ENCODE results near the gene NCLN.

The NCLN gene

DNA sequence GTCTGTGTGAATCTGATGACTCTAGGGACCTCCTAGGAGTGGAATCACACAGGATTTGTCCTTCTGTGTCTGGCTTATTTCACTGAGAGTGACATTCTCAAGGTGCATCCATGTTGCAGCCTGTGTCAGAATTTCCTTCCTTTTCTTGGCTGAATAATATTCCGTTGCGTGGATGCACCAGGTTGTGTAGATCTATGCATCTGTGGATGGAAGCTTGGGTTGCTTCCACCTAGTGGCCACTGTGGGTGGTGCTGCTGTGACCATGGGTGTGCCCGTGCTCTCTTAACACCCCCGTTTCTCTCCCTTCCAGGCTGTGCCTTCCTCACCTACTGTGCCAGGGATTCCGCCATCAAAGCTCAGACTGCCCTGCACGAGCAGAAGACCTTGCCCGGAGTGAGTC is 64.9 kb downstream of the NCLN start:
- no peak overlapping the region for H3K4me3 ChIP-seq (ENCODE audit: low read depth, low read length)
- TF ChIP-seq, protein P1, sequence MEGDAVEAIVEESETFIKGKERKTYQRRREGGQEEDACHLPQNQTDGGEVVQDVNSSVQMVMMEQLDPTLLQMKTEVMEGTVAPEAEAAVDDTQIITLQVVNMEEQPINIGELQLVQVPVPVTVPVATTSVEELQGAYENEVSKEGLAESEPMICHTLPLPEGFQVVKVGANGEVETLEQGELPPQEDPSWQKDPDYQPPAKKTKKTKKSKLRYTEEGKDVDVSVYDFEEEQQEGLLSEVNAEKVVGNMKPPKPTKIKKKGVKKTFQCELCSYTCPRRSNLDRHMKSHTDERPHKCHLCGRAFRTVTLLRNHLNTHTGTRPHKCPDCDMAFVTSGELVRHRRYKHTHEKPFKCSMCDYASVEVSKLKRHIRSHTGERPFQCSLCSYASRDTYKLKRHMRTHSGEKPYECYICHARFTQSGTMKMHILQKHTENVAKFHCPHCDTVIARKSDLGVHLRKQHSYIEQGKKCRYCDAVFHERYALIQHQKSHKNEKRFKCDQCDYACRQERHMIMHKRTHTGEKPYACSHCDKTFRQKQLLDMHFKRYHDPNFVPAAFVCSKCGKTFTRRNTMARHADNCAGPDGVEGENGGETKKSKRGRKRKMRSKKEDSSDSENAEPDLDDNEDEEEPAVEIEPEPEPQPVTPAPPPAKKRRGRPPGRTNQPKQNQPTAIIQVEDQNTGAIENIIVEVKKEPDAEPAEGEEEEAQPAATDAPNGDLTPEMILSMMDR (IDR thresholded peaks at IDR 0.05; ENCODE audit: borderline replicate concordance, insufficient read depth, low read depth, low read length) = peak; percentile 80

DNA sequence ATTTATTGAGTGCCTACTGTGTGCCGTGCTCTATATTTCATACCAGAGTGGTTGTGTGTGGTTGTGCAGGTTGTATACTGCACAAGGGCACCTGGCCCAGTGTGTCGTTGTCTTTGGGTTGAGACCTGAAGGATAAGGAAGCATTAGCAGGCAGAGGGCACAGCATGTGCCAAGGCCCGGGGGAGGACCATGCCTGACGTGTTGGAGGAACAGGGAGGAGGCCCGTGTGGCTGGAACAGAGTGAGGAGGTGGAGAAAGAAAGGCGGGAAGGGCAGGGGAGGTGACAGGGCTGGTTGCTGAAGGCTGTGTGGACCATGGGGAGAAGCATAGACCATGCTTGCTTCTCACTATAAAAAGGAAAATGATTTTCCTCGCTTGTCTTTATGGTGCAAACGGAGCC is 65.5 kb downstream of the NCLN start:
- no peak overlapping the region for H3K4me3 ChIP-seq (ENCODE audit: low read depth, low read length)
- TF ChIP-seq, protein P1 (IDR thresholded peaks at IDR 0.05; ENCODE audit: borderline replicate concordance, insufficient read depth, low read depth, low read length) = no peak

DNA sequence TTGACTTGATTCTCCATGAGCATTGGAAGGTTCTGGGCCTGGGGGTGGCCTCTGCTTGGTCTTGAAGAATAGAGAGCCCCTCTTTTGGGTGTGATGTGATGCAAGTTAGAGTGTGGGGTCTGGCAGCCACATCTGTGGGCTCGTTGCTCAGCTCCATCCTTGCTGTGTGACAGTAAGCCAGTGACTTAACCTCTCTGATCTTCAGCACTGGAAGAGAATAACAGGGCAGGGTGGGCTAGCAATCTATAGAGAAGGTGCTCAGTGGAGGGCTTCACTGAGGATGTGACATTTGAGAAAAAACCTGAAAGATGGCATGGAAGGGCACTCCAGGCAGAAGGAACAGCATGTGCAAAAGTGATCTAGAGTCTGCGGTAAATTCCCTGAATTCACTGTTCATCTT is 66.9 kb downstream of the NCLN start:
- no peak overlapping the region for H3K4me3 ChIP-seq (ENCODE audit: low read depth, low read length)
- TF ChIP-seq, protein P1 (IDR thresholded peaks at IDR 0.05; ENCODE audit: borderline replicate concordance, insufficient read depth, low read depth, low read length) = no peak

DNA sequence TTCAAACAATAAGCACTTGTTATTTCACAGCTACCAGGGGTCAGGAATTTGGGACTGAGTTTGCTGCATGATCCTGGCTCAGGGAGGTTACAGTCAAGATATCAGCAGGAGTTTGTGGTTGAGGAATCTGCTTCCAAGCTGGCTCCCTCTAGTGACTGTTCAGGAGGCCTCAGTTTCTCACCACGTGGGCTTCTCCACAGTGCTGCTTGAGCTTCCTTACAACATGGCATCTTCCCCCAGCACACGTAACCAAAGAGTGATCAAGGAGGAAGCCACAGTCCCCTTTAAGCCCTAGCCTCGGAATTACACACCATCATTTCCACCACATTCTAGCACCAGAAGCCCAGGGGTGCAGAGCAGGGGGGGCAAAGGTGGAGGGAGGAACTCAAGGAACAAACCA is 67.5 kb downstream of the NCLN start:
- TF ChIP-seq, protein P1 (IDR thresholded peaks at IDR 0.05; ENCODE audit: borderline replicate concordance, insufficient read depth, low read depth, low read length) = no peak

DNA sequence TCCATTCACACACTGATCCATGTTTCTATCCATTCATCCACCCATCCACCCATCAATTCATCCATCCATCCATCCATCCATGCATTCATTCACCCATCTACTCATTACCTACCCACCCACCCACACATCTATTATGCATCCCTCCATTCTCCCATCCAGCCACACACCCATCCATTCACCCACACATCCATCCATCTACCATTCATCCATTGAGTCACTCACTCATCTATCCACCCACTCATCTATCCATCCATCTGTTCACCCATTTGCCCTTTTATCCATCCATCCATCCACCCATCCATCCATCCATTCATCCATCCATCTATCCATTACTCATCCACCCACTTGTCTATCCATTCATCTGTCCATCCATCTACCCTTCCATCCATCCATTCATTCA is 68.8 kb downstream of the NCLN start:
- no peak overlapping the region for H3K4me3 ChIP-seq (ENCODE audit: low read depth, low read length)
- TF ChIP-seq, protein P1 (IDR thresholded peaks at IDR 0.05; ENCODE audit: borderline replicate concordance, insufficient read depth, low read depth, low read length) = no peak

More for the DNA sequence above, 67.5 kb downstream of the NCLN start:
- no peak overlapping the region for H3K4me3 ChIP-seq (ENCODE audit: low read depth, low read length)

DNA sequence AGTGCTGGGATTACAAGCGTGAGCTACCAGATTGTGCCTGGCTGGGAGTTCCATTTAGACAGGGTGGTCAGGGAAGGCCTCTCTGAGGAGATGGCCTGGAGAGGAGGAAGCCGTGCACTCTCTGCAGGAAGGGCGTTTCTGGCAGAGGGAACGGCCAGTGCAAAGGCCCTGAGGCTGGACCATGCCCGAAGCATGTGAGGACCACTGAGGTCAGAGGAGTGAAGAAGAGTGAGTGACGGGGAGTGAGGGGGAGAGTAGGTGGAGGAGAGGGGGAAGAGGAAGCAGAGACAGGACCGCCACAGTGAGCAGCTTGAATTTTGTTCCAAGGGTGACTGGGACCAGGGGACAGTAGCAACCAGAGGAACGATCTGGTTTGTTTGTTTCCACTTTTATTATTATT is 71.3 kb downstream of the NCLN start:
- H3K4me3 ChIP-seq (ENCODE audit: low read depth, low read length) = no peak overlapping the region
- TF ChIP-seq, protein P1 (IDR thresholded peaks at IDR 0.05; ENCODE audit: borderline replicate concordance, insufficient read depth, low read depth, low read length) = no peak
